Glomerular endothelial cell (primary cell): ENCODE measurements around the gene MTHFS. TPM values are rescaled to one million over a fixed set of nuclear protein-coding genes. Genes with fewer than 3 reads are reported as not detected.
A peak's percentile ranks its signal among the peaks of the same experiment; 100 is the strongest.
"Not testable (repeated sequence)": the region's sequence is repeated elsewhere in the genome, so short reads cannot be mapped to it uniquely, and the experiment has no call there.

ENCODE experiments used
- DNase-seq: peaks from one replicate; pipeline ENCODE4 v3.0.0-alpha.2; 2011; ENCODE audit warnings: low read depth, low spot score; ENCODE audit errors: extremely low read depth
- total RNA-seq: library from RNA; depleted of rRNA; stranded (reverse); fragments of >200 nt; gene quantifications from 2 replicates; pipeline ENCODE4 v1.2.3, GENCODE V29; 2015

The MTHFS gene
- total RNA-seq, result 3.8 and 18.7 TPM in 2 replicates

- DNase-seq, result no peak
These were observed at the start of gene MTHFS for GRCh38 chr15:79896634-79897379. MTHFS (minus strand) TSS chr15:79897014; CDS start chr15:79896988, 26 bp downstream.

GRCh38 chr15:79944622-79945021, 47.8 kb upstream of the MTHFS start:
- DNase-seq, result no peak

GRCh38 chr15:79943820-79944219, 47.0 kb upstream of the MTHFS start:
- DNase-seq, result no peak

GRCh38 chr15:79942741-79943481, 46.1 kb upstream of the MTHFS start:
- no peak for DNase-seq

GRCh38 chr15:79939399-79939798, 42.6 kb upstream of the MTHFS start:
- DNase-seq, result no peak

GRCh38 chr15:79938143-79938542, 41.3 kb upstream of the MTHFS start:
- no peak for DNase-seq

- DNase-seq, result not testable (repeated sequence)
These were observed 38.9 kb upstream of the MTHFS start for GRCh38 chr15:79935556-79936201.

- DNase-seq, result no peak
These were observed 36.4 kb upstream of the MTHFS start for GRCh38 chr15:79933231-79933630.

- DNase-seq, result no peak
These were observed 35.6 kb upstream of the MTHFS start for GRCh38 chr15:79932447-79932846.

- DNase-seq, result no peak
These were observed 33.7 kb upstream of the MTHFS start for GRCh38 chr15:79930516-79930915.

- DNase-seq, result no peak
These were observed 32.6 kb upstream of the MTHFS start for GRCh38 chr15:79929412-79929811.

GRCh38 chr15:79926116-79926515, 29.3 kb upstream of the MTHFS start:
- not testable (repeated sequence) for DNase-seq

GRCh38 chr15:79924379-79924778, 27.6 kb upstream of the MTHFS start:
- no peak for DNase-seq

GRCh38 chr15:79923515-79924169, 26.8 kb upstream of the MTHFS start:
- DNase-seq, result peak; percentile 39

GRCh38 chr15:79923079-79923514, 26.3 kb upstream of the MTHFS start:
- no peak for DNase-seq

GRCh38 chr15:79922512-79923078, 25.8 kb upstream of the MTHFS start:
- no peak for DNase-seq

- DNase-seq, result no peak
These were observed 23.1 kb upstream of the MTHFS start for GRCh38 chr15:79919749-79920511.

- DNase-seq, result no peak
These were observed 22.4 kb upstream of the MTHFS start for GRCh38 chr15:79919090-79919748.

GRCh38 chr15:79918278-79918677, 21.5 kb upstream of the MTHFS start:
- DNase-seq, result no peak
